SU-DHL-6 (cell line): ENCODE data around the gene LRRC1.

Experiments used
- CTCF ChIP-seq: fragments of 200-600 bp; sonication (generic); IDR thresholded peaks from one replicate; pipeline ENCODE4 v1.5.1; 2017; ENCODE audit warnings: antibody characterized with exemption, mild to moderate bottlenecking, low read length, moderate library complexity; ENCODE audit not compliant: insufficient read depth, poor library complexity, severe bottlenecking
- EZH2phosphoT487 ChIP-seq: fragments of 200-600 bp; sonication (generic), shearing (Covaris generic); conservative IDR thresholded peaks from 2 replicates; pipeline ENCODE4 v1.6.1; 2018; ENCODE audit warnings: mild to moderate bottlenecking, antibody characterized with exemption, low read length, moderate library complexity, mixed read lengths

DNA sequence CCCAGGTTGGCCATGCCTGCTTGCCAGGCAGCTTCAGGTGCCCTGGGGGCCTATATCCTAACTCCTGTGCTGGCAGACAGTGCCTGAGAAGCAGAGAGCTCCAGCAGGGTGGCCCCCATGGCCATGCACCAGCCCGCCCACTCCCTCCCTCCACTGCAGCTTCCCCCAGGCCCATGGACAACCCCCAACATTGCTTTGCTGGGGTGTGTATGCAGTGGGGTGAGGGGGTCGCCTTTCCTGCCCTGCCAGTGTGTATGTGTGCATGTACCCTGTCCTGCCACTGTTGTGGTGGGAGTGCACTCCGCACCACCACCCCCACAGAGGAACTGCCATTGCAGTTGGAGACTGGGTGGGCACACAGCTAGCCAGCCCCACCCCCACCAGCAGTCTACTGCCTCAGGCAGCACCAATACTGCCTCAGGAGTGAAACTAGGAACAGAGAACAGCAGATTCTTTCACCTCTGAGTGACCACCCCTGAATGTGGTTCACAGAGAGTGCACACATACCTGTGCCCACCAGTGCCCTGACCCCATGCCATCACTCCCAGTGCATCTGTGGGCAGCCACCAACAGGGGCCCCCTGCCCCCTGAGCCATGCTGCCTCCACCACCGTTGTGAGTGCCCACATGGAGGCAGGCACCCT, 151.1 kb downstream of the LRRC1 start:
- TF ChIP-seq CTCF (no peak), EZH2phosphoT487 (no peak)
